NCI-H2081 treated with DMSO at 0.1 percent for 48 hours (cell line): ENCODE results near the gene RIN3.

Source experiments
- DNase-seq: peaks from one replicate; lab custom pipeline; 2025; lab: John Stamatoyannopoulos, UW

RIN3 gene

DNA sequence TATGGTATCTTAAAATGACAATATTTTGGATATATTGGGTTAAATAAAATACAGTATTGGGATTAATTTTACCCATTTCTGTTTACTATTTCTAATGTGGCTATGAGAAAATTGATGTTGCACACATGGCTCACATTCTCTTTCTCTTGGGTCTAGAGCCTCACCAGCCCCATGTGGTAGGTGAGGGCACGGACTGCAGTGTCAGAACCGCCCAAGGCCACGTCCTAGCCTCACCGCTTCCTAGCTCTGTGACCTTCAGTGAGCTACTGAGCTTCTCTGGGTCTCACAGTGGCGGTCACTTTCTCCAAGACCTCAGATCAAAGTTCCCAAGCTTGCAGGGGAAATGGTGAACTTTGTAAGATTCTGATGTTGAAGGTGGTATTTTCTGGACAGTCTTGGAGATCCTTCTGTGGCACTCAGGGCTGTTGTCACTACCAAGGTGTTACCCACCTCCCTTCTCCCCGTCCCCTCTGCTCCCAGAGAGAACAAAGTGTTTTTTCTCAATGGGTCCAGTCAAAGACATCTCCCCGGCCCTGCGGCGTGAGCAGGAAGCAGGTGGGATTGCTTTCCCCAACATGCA lies 87.6 kb downstream of the RIN3 start:
- no peak for DNase-seq

DNA sequence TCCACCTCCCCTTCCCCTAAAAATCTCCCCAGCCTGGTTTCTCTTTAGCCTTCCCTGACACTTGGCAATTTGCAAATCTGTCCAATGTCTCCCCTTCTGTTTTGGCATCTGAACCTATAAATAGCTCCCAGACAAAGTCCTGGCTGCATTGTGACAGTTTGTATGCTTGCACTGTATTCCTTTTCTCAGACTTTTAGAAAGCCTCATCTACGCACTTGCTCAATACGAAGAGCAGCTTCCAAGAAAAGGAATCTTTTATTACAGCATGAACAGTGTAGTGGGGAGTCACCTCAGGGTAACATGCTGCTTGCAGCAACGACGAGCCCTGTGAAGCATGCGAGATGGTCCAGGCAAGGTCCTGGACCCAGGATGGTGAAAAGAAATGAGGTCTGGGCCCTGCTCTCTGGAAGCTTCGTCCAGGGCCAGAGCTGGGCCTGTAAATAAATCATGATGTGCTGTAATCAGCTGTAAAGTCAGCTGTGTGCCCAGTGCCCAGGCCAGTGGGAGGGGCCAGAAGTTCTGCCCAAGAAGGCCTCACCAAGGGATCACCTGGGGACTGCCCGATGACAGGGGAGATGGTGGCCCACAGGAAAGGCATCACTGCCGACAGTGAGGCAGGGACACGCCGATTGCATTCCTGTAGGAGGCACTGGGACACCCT lies 88.3 kb downstream of the RIN3 start:
- no peak for DNase-seq

DNA sequence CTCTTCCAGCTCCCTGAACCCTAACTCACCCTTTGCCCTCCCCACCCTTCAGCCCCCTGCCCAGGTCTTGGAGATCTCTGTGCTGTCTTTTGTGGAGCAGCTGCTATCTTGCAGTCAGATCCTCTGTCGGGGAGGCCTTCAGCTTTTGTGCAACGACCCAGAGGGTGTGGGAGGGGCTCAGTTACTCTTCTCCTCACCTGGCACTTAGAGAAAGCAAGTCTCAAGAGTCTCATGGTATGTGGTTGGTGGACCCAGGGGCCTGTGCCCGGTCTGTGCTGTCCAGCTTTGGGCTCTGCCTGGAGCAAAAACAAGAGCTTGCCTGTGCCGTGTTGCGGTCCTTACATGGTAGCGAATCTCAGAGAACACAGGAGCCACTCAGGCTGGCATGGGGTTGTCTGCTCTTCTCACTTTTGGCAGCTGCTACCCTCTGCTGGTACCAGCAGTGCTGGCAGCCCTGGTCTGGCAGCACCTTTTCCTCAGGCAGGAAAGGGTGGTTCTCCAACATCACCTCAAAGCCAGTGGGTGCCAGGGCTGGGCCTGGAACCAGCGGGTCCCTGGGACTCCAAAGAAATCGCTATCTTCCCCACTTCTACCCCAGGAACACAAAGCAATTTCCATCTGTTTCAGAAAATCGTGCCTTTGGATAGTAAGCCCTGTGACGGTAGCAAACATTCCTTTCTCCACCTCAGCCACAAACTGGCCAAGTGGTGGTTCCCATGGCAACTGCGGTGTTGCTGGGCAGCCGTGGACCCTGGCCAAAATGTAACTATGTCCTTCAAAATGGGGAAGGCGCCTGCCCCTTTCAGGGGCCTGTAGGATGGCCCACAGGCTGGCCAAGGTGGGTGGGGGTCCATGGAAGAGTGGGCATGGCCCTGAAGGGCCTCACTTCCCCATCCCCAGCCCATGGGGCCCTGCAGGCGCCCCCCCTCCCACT lies 90.0 kb downstream of the RIN3 start:
- DNase-seq = no peak

- DNase-seq = no peak
Measured at GRCh38 chr14:92605274-92605940, 91.8 kb downstream of the RIN3 start.

DNA sequence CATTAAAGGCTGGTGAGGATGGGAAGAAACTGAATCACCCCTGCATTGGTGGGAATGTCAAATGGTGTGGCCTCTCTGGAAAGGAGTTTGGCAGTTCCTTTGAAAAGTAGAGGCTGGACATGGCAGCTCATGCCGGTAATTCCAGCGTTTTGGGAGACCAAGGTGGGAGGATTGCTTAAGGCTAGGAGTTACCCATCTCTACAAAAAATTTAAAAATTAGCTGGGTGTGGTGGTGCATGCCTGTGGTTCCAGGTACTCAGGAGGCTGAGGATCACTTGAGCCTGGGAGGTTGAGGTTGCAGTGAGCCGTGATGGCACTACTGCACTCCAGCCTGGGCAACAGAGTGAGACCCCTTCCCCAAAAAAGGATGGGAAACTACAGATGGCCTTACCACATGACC lies 93.7 kb downstream of the RIN3 start:
- DNase-seq = no peak

- no peak for DNase-seq
Measured at GRCh38 chr14:92607702-92608429, 94.3 kb downstream of the RIN3 start.

GRCh38 chr14:92609955-92610354 lies 96.4 kb downstream of the RIN3 start:
- no peak for DNase-seq

GRCh38 chr14:92610849-92611271 lies 97.3 kb downstream of the RIN3 start:
- no peak for DNase-seq

- no peak for DNase-seq
Measured at GRCh38 chr14:92613008-92613658, 99.6 kb downstream of the RIN3 start.

GRCh38 chr14:92613681-92614260 lies 100.2 kb downstream of the RIN3 start:
- DNase-seq = no peak

GRCh38 chr14:92615451-92615850 lies 101.9 kb downstream of the RIN3 start:
- DNase-seq = no peak

GRCh38 chr14:92616178-92616577 lies 102.6 kb downstream of the RIN3 start:
- DNase-seq = no peak

DNA sequence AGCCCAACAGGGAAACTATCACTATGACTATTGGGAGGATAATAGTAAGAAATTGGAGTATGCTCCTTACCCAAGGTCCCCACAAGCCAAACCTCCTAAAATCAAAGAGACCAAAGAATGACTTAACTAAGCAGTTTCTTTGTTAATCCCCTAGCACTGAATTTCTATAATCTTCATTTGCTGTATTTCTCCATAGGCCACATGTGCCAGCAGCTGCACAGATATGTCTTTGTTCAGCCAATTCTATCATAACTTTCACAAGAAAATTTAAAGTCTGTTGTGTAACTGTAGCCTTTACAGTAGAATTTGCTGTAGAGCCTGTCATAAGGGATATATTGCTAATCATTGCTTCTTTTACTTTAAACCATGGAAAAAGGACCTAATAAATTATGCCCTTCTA lies 104.0 kb downstream of the RIN3 start:
- DNase-seq = no peak

- DNase-seq = no peak
Measured at GRCh38 chr14:92619671-92620456, 106.3 kb downstream of the RIN3 start.

DNA sequence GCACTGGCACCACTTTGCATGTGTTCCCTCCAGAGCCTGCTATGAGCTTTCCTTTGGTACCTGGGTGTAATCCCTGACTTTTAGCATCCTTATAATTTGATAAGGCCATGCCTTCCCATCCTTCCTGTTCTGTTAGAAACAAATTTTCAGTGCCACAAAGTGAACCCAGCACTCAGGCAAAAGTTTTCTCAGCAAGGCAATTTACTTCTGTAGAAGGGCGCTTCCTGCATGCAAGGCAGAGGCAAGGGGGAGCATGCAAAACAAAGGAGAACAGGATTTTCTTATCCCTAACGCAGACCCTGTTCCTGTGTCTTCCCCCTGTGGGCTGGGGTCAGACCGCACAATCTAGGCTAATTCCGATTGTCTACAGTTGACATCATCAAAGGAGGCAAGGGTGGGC lies 108.7 kb downstream of the RIN3 start:
- DNase-seq = no peak

- DNase-seq = no peak
Measured at GRCh38 chr14:92624764-92625163, 111.2 kb downstream of the RIN3 start.

DNA sequence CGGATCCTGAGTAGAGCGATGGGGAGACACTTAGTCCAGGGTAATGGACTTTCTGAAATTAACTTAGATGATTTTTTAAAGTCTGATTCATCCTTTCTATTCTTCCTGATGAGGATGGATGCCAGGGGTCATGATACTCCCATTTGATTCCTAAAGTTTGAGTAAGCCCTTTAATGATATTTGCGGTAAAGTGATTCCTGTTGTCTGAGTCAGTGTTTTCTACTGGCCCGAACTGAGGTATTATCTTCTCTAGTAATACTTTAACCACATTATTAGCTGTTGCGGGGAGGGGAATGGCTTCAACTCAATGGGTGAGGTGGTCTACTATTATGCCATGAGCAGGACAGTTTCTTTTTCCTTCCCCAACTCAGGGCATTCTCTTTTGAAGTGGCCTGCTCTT lies 111.6 kb downstream of the RIN3 start:
- no peak for DNase-seq

- DNase-seq = no peak
Measured at GRCh38 chr14:92626041-92626440, 112.5 kb downstream of the RIN3 start.

GRCh38 chr14:92627707-92628215 lies 114.2 kb downstream of the RIN3 start:
- DNase-seq = no peak

- DNase-seq = no peak
Measured at GRCh38 chr14:92628636-92629035, 115.1 kb downstream of the RIN3 start.
